Sigmoid colon (tissue), 4 donors: ENCODE measurements around the gene ZNF511.

ENCODE experiments used
- CTCF ChIP-seq, 4 experiments: fragments of 450-650 bp in 3 of 4; fragments of 200-600 bp in 1 of 4; IDR thresholded peaks; one replicate each; pipeline ENCODE4 v1.5.1; 2016 to 2019; ENCODE audit warnings: antibody characterized with exemption in 4 of 4, mild to moderate bottlenecking in 3 of 4, moderate library complexity in 2 of 4
- EP300 ChIP-seq, 4 donors: sonication (generic); formaldehyde crosslinking; IDR thresholded peaks; one replicate each; pipeline ENCODE4 v1.6.1; 2017; ENCODE audit warnings: antibody characterized with exemption in 4 of 4
- POLR2A ChIP-seq, 2 donors: fragments of 450-650 bp; IDR thresholded peaks; one replicate each; pipeline ENCODE4 v1.6.1; 2016; ENCODE audit warnings: antibody characterized with exemption in 2 of 2, mild to moderate bottlenecking in 2 of 2, moderate library complexity in 2 of 2
- POLR2AphosphoS5 ChIP-seq, 4 donors: sonication (generic); formaldehyde crosslinking; IDR thresholded peaks; one replicate each; pipeline ENCODE4 v1.6.1; 2017; ENCODE audit warnings: antibody characterized with exemption in 4 of 4

GRCh38 chr10:133326745-133327650, 18.3 kb downstream of the ZNF511 start:
- TF ChIP-seq CTCF (IDR thresholded peaks at IDR 0.05) (no peak), POLR2A (IDR thresholded peaks at IDR 0.05) (no peak), POLR2AphosphoS5 (IDR thresholded peaks at IDR 0.05) (no peak), EP300 (IDR thresholded peaks at IDR 0.05) (no peak)
